Measurements from ENCODE around the gene LSM3.

LSM3 gene

DNA sequence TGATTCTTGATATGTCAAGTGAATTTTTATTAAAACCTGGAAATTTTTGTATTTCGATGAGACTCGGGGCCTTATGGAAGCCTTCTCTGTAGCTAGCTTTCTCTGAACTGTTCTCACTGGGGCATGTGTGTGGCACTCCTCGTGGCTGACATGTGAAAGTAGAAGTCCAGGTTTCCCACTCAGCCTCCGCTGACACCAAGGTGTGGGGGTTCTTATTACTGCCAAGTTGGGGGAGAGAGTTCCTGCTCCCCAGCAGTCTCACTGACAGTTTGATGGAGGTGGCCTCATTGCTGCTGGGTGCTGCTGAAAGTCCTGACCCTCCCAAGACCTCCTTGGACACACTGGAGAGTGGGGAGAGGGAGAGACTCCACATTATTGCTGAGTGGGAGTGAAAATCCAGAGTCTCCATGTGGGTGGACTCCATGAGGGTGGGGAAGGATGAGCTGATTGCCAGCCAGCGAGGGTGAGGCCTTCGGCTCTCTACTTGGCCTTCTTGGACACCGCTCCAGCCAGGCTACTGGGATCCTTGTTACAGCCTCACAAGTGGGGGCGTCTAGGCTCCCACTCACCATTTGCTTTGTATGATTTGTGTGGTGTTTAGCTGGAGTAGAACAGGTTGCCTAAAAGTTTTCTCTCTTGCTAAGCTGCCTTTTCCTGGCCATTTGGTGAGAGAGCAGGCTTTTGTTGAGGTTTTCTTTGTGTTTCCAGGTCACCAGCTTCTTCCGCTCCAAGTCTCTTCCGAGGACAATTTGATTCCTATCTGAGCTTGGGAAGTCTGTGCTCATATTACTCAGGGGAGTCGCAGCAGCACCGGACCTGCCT, 64.1 kb downstream of the LSM3 start:
- Histone ChIP-seq H3K9ac (ENCODE audit: low read length) (no peak overlapping the region), H3K4me3 (ENCODE audit: low read depth, low read length, poor library complexity, severe bottlenecking) (no peak overlapping the region), H3K4me1 (ENCODE audit: insufficient read depth, low read length, severe bottlenecking) (no peaks in the 10 kb centered on the region), H3K27me3 (ENCODE audit: insufficient read depth, low read length) (no peaks in the 10 kb centered on the region), H3K9me2 (ENCODE audit: low read depth, low read length) (no peaks in the 10 kb centered on the region), H4K20me1 (ENCODE audit: insufficient read depth, low read length) (no peaks in the 10 kb centered on the region), H3K36me3 (ENCODE audit: insufficient read depth, low read length) (no peaks in the 10 kb centered on the region), H3K27ac (ENCODE audit: low read depth, low read length, poor library complexity, severe bottlenecking) (no peak overlapping the region), H3K79me2 (ENCODE audit: insufficient read depth, low read length) (no peaks in the 10 kb centered on the region), H3F3A (ENCODE audit: insufficient read depth, low read length) (no peaks in the 10 kb centered on the region), H3K4me2 (ENCODE audit: low read length) (no peak overlapping the region), H3K9me3 (ENCODE audit: low read length) (no peaks in the 10 kb centered on the region), H2AFZ (ENCODE audit: low read length) (no peak overlapping the region)
- no peak for TF ChIP-seq CTCF (IDR thresholded peaks at IDR 0.05; ENCODE audit: low read length)
- no peak for TF ChIP-seq EZH2 (IDR thresholded peaks at IDR 0.05; ENCODE audit: borderline replicate concordance, low read length)

DNA sequence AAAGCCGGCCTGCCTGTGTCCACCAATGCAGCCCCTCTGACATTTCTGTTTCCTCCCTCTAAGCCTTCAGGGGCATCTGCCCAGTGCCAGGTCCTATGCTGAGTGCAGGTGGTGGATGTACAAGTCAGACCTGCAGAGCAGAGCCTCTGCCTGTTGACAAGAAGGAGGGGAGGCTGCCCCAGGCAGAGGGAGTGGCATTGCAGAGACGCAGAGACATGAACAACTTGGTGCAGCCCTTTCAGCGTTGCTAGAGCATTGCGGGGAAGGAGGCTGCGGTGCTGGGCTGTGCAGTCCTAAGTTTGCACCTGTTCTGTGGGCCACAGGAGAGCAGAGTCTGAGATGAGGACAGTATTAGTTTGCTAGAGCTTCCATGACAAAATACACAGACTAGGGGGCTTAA, 65.2 kb downstream of the LSM3 start:
- Histone ChIP-seq H3K4me3 (ENCODE audit: low read depth, low read length, poor library complexity, severe bottlenecking) (no peak overlapping the region), H4K20me1 (ENCODE audit: insufficient read depth, low read length) (no peaks in the 10 kb centered on the region), H3K9me3 (ENCODE audit: low read length) (no peaks in the 10 kb centered on the region), H3K4me2 (ENCODE audit: low read length) (no peak overlapping the region), H3K9me2 (ENCODE audit: low read depth, low read length) (no peaks in the 10 kb centered on the region), H3K27ac (ENCODE audit: low read depth, low read length, poor library complexity, severe bottlenecking) (no peak overlapping the region), H2AFZ (ENCODE audit: low read length) (no peak overlapping the region), H3F3A (ENCODE audit: insufficient read depth, low read length) (no peaks in the 10 kb centered on the region), H3K79me2 (ENCODE audit: insufficient read depth, low read length) (no peaks in the 10 kb centered on the region), H3K4me1 (ENCODE audit: insufficient read depth, low read length, severe bottlenecking) (no peaks in the 10 kb centered on the region), H3K36me3 (ENCODE audit: insufficient read depth, low read length) (no peaks in the 10 kb centered on the region), H3K9ac (ENCODE audit: low read length) (no peak overlapping the region), H3K27me3 (ENCODE audit: insufficient read depth, low read length) (no peaks in the 10 kb centered on the region)
- no peak for TF ChIP-seq CTCF (IDR thresholded peaks at IDR 0.05; ENCODE audit: low read length)
- no peak for TF ChIP-seq EZH2 (IDR thresholded peaks at IDR 0.05; ENCODE audit: borderline replicate concordance, low read length)

DNA sequence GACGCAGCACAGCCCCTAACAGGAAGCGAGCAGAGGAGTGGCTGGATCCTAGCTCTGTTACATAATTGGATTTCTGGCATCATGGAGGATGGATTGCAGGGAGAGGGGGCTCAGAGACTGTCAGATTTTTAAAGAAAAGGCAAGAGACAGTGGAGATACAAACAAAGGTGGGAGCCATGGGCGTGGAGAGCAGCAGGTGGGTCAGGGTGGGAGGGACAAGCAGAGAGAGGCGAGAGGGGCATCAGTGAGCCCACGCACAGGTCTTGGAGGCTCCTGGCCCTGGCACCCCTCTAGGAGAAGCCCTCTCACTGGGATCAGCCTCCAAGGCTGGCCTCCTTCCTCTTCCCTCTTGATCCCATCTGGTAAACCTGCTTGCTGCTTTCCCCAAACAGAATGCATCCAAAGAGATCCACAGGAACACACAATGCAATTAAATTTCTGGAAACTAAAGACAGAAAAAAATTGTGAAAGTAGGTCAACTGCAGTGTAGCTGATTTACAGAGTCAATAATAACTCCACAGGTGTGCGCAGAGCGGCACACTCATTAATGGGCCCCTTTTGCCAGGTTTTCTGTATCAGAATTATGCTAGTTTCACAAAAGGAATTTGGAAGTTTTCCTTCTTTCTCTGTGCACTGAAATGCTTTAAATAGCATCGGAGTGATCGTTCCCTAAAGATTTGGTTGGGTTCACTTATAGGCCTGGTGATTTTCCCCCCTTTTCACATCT, 66.1 kb downstream of the LSM3 start:
- H3K79me2 ChIP-seq (ENCODE audit: insufficient read depth, low read length), result no peaks in the 10 kb centered on the region
- no peaks in the 10 kb centered on the region for H3K27me3 ChIP-seq (ENCODE audit: insufficient read depth, low read length)
- no peaks in the 10 kb centered on the region for H4K20me1 ChIP-seq (ENCODE audit: insufficient read depth, low read length)
- H3K9me3 ChIP-seq (ENCODE audit: low read length), result no peaks in the 10 kb centered on the region
- H3K36me3 ChIP-seq (ENCODE audit: insufficient read depth, low read length), result no peaks in the 10 kb centered on the region
- TF ChIP-seq CTCF (IDR thresholded peaks at IDR 0.05; ENCODE audit: low read length) (no peak), EZH2 (IDR thresholded peaks at IDR 0.05; ENCODE audit: borderline replicate concordance, low read length) (no peak)
- no peaks in the 10 kb centered on the region for H3F3A ChIP-seq (ENCODE audit: insufficient read depth, low read length)
- H3K27ac ChIP-seq (ENCODE audit: low read depth, low read length, poor library complexity, severe bottlenecking), result no peak overlapping the region
- H3K4me2 ChIP-seq (ENCODE audit: low read length), result no peak overlapping the region
- H3K4me3 ChIP-seq (ENCODE audit: low read depth, low read length, poor library complexity, severe bottlenecking), result no peak overlapping the region
- H3K9me2 ChIP-seq (ENCODE audit: low read depth, low read length), result no peaks in the 10 kb centered on the region
- H3K9ac ChIP-seq (ENCODE audit: low read length), result no peak overlapping the region
- H3K4me1 ChIP-seq (ENCODE audit: insufficient read depth, low read length, severe bottlenecking), result no peaks in the 10 kb centered on the region
- H2AFZ ChIP-seq (ENCODE audit: low read length), result no peak overlapping the region

All from OCI-LY1 (cell line).